LNCAP (cell line): Measurements from ENCODE around the gene POU6F2.

Experiments used
- TF ChIP-seq, protein P1 (sequence below): fragments of 450-650 bp; IDR thresholded peaks from 2 replicates; pipeline ENCODE4 v1.5.1; 2017; ENCODE audit warnings: mild to moderate bottlenecking

Gene POU6F2

GRCh38 chr7:39509912-39510311 is 532.2 kb downstream of the POU6F2 start:
- TF ChIP-seq, protein P1, sequence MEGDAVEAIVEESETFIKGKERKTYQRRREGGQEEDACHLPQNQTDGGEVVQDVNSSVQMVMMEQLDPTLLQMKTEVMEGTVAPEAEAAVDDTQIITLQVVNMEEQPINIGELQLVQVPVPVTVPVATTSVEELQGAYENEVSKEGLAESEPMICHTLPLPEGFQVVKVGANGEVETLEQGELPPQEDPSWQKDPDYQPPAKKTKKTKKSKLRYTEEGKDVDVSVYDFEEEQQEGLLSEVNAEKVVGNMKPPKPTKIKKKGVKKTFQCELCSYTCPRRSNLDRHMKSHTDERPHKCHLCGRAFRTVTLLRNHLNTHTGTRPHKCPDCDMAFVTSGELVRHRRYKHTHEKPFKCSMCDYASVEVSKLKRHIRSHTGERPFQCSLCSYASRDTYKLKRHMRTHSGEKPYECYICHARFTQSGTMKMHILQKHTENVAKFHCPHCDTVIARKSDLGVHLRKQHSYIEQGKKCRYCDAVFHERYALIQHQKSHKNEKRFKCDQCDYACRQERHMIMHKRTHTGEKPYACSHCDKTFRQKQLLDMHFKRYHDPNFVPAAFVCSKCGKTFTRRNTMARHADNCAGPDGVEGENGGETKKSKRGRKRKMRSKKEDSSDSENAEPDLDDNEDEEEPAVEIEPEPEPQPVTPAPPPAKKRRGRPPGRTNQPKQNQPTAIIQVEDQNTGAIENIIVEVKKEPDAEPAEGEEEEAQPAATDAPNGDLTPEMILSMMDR, result no peak

DNA sequence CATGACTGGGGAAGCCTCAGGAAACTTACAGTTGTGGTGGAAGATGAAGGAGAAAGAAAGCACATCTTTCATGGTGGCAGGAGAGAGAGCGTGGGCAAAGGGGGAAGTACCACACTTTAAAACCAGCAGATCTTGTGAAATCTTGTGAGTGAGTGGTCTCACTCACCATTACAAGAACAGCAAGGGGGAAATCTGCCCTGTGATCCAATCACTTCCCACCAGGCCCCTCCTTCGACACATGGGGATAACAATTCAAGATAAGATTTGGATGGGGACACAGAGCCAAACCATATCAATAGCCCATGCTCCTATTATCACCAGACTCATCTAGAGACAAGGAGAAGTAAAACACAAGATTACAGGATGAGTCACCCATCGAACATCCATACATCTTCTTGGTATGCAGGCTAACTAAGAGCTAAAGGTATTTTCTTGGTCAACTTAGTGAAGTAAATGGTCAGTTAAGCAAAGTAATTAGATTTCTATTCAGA is 533.2 kb downstream of the POU6F2 start:
- TF ChIP-seq, protein P1, result no peak

DNA sequence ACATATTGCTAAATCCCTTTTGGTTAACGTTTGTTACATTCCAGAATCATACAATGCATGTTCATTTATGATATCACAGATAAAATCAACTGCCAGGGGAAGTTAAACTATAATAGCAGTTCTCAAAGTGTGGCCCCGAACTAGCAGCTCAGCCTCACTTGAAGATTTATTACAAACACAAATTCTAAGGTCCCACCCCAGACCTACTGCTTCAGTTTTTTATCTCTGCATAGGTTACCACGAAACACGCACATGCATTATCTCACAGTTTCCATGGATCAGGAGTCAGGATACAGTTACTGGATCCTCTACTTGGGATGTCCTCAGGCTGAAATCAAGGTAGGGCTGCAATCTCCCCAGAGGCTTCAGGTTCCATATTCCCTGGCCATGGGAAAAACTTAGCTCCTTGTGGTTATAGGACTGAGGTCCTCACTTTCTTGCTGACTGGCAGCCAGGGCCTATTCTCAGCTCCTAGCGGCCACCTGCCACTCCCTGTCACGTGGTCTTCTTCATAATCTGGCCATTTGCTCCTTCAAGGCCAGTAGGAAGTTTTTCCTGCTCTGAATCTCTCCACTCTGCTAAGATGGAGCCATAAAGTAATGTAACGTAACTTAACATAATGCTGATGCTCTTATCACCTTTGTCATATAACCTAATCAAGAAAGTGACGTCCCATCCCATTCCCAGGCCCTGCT is 538.0 kb downstream of the POU6F2 start:
- TF ChIP-seq, protein P1, result no peak

DNA sequence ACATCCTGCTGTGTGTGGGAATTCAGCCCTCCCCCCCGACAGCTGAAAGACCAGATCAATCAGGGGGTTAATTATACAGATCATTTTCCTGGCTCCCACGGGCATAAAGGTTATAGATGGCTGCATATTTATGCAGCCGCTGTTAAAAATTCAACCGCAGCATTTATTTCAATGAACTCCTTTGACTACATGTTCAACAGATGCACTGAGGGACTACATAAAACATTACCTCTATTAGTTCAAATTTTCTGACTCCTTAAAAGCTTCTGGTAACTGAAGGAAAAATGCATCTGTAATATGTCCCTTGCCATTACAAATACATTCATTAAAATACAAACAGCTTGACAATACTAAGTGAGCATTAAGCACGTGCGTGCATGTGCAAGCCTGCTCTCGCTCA is 538.8 kb downstream of the POU6F2 start:
- TF ChIP-seq, protein P1, result no peak

DNA sequence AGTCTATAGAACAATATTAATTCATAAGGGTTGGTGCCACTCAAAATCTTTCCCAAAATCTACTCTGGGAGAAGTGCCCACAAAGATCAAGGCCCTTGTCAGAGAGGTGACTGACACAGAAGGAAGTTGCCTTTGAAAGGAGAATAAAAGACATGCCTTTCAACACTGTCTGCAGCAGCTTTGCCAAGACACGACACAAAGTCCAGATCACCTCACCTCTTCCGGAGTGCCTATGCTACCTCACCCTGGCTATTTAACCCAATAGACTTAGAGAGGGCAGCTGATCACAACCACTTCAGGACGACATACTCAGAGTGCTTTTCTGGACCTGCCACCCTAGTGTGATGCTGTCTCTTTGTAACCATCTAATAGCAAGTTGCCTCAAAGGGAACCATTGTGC is 539.5 kb downstream of the POU6F2 start:
- TF ChIP-seq, protein P1, result no peak
